HG03280 (cell line): Measurements from ENCODE around the gene RNF13.

Source experiments
- ATAC-seq: cut with Tn5 transposase; IDR thresholded peaks from one replicate; pipeline ENCODE4 v1.9.1; 2021; ENCODE audit warnings: mild to moderate bottlenecking, moderate library complexity; ENCODE audit not compliant: unreplicated experiment

Gene RNF13, protein sequence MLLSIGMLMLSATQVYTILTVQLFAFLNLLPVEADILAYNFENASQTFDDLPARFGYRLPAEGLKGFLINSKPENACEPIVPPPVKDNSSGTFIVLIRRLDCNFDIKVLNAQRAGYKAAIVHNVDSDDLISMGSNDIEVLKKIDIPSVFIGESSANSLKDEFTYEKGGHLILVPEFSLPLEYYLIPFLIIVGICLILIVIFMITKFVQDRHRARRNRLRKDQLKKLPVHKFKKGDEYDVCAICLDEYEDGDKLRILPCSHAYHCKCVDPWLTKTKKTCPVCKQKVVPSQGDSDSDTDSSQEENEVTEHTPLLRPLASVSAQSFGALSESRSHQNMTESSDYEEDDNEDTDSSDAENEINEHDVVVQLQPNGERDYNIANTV

DNA sequence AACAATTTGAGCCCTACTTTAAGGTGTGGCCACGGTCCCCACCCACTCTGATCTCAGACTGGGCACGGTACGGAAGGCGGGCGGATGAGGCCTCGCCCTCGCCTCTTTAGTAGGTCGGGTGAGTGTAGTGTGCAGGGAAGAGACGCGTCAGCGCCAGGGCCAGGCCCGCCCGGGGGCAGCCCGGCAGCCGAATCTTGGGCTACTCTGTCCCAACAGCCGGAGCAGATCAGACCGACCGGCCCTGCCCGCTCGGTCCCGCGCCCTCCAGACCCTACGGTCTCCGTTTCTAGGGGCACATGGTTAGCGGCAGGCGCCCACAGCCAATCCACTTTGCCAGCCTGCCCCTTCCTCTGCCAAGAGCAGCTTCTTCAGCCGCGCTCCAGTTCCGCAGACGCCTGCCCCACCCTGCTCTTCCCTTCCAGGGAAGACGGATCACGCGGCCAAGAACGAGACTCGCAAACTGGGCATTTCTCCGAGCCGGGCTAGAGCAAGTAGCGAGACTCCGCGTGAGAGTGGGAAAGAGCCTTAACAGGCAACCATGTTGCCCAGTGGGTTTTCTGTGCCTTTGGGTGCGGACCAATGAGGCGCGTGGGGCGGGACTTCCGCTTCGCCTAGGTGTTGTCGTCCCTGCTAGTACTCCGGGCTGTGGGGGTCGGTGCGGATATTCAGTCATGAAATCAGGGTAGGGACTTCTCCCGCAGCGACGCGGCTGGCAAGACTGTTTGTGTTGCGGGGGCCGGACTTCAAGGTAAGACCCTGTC lies at the start of gene RNF13:
RNF13 (plus strand) TSS at position 610 of the 761 bp plus-strand sequence. CDS start 32,812 bp downstream, outside the sequence.
- ATAC-seq: peak; percentile 94

- no peak for ATAC-seq
These were observed 49.3 kb upstream of the RNF13 start for GRCh38 chr3:149763565-149764195.

DNA sequence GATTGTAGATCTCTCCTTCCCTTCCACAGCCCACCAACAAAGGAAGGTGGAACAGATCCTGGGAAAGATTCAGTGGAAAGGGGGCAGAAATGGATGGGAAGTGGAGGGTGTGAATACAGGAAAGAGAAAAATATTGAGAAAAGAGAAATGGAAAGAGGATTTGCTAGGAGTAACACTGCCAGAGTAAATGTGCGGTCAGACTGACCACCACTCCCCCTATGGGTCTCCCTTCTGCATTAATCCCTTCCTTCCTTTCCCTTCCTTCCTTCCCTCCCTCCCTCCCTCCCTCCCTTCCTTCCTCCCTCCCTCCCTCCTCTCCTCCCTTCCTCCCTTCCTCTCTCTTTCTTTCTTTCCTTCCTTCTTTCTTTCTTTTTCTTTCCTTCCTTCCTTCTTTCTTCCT lies 48.7 kb upstream of the RNF13 start:
- ATAC-seq: no peak

- no peak for ATAC-seq
These were observed 47.2 kb upstream of the RNF13 start for GRCh38 chr3:149765762-149766334.

GRCh38 chr3:149767720-149768119 lies 45.3 kb upstream of the RNF13 start:
- no peak for ATAC-seq

DNA sequence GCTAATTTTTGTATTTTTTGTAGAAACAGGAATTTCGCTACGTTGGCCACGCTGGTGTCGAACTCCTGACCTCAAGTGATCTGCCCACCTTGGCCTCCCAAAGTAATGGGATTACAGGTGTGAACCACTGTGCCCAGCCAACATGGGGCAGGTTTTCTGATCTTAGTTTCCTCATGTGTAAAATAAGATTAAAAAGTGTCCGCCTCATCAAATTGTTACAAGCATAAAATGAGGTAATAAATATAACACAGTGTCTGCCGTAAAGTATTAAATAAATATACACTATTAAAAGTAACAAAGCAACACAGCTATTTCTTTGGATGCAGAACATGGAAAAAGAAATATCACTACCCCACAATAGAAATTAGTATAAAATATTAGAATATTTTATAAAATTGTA lies 44.3 kb upstream of the RNF13 start:
- no peak for ATAC-seq

GRCh38 chr3:149770246-149770645 lies 42.8 kb upstream of the RNF13 start:
- no peak for ATAC-seq

GRCh38 chr3:149771652-149772271 lies 41.3 kb upstream of the RNF13 start:
- no peak for ATAC-seq

GRCh38 chr3:149772861-149773260 lies 40.2 kb upstream of the RNF13 start:
- ATAC-seq: no peak

GRCh38 chr3:149776170-149776569 lies 36.8 kb upstream of the RNF13 start:
- ATAC-seq: no peak

DNA sequence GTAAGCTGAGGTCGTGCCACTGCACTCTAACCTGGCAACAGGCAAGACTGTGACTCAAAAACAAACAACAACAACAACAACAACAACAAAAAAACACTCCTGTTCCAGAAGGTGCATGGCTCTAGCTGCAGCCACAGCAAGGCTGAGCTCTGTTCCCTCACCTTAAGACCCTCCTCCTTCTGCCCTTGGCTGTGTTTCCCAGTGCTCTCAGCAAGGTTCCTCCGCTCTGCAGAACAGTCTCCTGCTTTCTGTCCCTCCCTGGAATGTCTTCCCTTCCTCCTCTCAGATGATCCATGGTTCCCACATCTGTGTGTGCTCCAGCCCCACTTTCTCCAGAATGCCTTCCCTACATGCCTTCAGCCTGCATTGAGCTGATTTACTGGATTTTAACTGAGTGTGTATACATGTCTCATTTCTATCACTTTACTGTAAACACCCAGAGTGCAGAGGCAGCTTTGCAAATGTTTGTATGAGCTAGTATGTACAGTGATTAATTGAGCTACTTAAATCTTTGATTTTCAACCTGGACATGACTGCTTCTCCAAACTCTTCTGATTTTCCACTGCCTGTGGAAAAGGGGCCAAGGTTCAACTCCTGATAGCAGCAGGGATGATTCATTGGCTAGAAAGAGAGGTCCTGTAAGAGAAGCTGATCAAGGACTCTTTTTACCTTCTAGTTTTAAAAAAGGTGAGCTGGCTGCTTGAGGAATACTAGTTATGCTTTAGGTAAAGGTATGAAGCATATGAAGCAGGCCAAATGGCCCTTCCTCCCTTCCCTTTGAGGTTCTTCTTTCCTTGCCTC lies 35.4 kb upstream of the RNF13 start:
- ATAC-seq: no peak

- no peak for ATAC-seq
These were observed 31.8 kb upstream of the RNF13 start for GRCh38 chr3:149781211-149781610.

DNA sequence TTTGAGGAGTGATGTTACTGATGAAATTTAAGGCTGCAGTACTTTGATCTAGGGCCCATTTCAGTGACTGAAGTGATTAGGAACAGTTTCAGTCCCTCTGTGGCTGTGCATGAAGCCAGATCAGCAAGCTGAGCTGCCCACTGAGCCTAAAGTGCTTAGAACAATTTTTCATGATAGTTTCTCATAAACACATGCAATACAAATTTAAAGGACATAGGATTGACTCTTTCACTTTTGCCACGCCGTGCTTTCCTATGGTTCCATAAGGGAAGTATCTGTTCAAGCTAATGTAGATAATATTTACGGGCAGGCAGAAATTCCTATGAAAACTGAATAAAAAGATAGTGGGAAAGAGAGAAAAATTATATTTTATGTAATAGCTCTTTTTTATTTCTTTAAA lies 31.3 kb upstream of the RNF13 start:
- ATAC-seq: no peak

- no peak for ATAC-seq
These were observed 29.4 kb upstream of the RNF13 start for GRCh38 chr3:149783576-149783975.

DNA sequence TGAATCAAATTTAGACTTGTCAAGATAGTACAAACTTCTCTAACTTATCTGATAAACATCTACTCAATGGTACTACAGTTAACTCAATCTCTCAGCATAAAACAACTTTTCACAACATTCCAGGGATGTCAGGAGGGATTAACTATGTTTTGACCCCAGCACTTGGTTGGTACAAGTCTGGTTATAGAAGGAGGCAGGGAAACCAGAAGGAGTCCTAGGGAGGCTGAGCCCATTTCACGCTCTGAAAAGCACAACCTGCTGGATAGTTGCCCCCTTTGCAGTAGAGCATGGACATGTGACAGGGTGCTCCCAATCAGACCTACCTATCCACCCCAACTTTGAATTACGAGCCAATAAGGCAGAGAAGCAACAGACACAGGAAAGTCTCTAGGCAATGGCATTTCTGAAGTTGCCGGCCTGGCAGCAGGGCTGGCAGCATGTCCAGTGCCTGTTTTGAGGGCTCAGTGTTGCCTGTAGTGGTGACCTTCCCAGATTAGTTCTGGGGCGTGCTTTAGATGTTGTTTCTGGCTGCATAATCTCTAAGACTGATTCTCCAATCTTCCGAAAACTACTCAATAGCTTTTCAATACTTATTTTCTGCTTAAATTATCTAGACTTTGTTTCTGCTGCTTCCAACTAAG lies 28.8 kb upstream of the RNF13 start:
- no peak for ATAC-seq

DNA sequence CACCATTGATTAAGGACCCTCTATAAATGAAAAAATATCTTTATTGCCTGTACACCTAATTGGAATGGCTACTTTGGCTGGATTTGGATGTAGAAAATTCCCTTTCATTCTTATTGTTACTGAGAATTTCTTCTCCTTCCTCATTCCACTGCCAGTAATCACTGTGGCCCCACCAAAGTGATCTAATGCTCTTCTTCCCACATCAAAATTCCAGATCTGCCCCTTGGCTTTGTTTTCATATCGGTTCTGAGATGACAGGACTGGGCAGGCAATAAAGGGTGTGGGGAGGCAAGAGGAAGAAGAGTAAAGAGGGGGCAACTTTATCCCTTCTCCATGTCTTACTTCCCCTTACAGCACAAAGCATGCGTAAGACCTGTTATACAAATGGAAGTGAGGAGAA lies 22.7 kb upstream of the RNF13 start:
- no peak for ATAC-seq

DNA sequence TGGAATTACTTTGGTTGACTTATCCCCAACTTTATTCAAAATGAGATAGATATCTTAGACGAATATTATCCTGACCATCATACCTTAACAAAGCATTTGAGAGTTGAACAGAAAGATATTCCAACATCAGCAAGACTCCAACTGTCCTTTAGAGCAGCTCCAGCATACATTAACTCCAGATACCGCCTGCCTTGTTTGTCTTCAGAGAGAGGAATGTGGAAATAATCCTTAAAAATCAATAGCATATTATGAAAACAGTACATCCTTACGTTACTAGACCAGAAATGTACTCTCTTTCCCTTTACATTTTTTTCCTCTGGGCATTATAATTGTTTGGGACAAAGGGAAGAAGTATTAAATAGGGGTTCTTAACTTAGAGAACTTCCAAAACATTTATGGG lies 22.3 kb upstream of the RNF13 start:
- ATAC-seq: no peak

DNA sequence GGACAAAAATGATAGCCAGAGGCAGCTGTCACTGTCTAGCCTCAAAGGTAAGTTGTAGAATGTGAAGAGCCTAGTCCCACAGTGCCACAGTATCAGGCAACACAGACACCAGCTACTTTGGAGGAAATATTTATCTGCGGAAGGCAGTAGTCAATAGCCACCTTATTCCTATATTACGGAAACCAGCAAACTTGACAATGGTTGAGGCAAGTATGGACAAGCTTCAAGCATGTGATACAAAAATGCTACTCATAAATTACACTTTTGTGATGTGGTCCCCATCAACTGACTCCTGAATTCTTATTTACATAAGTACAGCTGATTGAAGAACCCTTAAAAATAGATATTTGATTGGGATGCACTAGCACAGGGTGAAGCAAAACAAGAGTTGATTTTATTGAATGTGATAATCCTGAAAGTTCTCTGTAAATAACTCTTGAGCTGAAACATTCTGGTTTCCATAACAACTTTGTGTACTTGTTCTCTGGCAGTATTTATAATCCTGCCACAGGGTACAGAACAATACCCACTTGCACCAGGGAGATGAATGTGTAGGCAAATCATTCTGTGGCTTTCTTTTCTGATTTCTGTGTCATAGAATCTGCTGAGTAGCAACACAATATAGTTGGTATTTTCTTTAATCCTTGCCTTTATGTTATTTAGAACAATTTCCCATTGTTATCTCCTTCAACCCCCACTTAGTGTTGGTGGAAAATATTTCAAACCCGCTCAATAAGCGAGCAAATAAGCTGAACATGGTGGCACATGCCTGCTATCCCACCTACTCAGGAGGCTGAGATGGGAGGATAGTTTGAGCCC lies 20.4 kb upstream of the RNF13 start, which contains the start of gene ANKUB1:
ANKUB1 (minus strand) TSS at position 103 of the 819 bp plus-strand sequence. CDS start 188 bp downstream, outside the sequence.
- no peak for ATAC-seq

GRCh38 chr3:149796026-149796425 lies 17.0 kb upstream of the RNF13 start:
- ATAC-seq: no peak
